ENCODE data around the gene GART.

GRCh38 chr21:33522297-33522952 lies 19.5 kb downstream of the GART start:
- TF ChIP-seq JUN (IDR thresholded peaks at IDR 0.05; ENCODE audit: low read depth, low read length), result no peak
- TF ChIP-seq CTCF (IDR thresholded peaks at IDR 0.05; ENCODE audit: control extremely low read depth in 1 of 3, insufficient read depth in 1 of 3, low read depth in 1 of 3, low read length in 3 of 3), result no peak
- TF ChIP-seq GABPA (IDR thresholded peaks at IDR 0.05; ENCODE audit: borderline replicate concordance, insufficient read depth, low read length), result no peak
- no peak for TF ChIP-seq RAD21 (IDR thresholded peaks at IDR 0.05 in 1 of 2, conservative IDR thresholded peaks at IDR 0.05 in 1 of 2; ENCODE audit: low read depth in 2 of 2, low read length in 2 of 2)
- no peak for TF ChIP-seq GTF2F1 (IDR thresholded peaks at IDR 0.05; ENCODE audit: borderline replicate concordance, low read depth, low read length)
- TF ChIP-seq, protein P1, sequence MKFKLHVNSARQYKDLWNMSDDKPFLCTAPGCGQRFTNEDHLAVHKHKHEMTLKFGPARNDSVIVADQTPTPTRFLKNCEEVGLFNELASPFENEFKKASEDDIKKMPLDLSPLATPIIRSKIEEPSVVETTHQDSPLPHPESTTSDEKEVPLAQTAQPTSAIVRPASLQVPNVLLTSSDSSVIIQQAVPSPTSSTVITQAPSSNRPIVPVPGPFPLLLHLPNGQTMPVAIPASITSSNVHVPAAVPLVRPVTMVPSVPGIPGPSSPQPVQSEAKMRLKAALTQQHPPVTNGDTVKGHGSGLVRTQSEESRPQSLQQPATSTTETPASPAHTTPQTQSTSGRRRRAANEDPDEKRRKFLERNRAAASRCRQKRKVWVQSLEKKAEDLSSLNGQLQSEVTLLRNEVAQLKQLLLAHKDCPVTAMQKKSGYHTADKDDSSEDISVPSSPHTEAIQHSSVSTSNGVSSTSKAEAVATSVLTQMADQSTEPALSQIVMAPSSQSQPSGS (IDR thresholded peaks at IDR 0.05; ENCODE audit: low read length), result no peak
- TF ChIP-seq EZH2 (IDR thresholded peaks at IDR 0.05; ENCODE audit: low read depth, low read length, severe bottlenecking), result no peak
- TF ChIP-seq POLR2A (IDR thresholded peaks at IDR 0.05; ENCODE audit: control extremely low read depth in 1 of 2, low read depth in 2 of 2, low read length in 2 of 2), result no peak
- no peak for TF ChIP-seq POLR2AphosphoS5 (IDR thresholded peaks at IDR 0.05; ENCODE audit: low read depth, low read length)
- no peak for TF ChIP-seq CREB1 (IDR thresholded peaks at IDR 0.05)
